ENCODE results near the gene WDR4. TPM values are rescaled to one million over a fixed set of nuclear protein-coding genes. Genes with fewer than 3 reads are reported as not detected.

WDR4 gene
- total and polyA plus RNA-seq, 2 of the 4 experiments (the other 2 are of a cell fraction), result 11.3 to 20.8 TPM

DNA sequence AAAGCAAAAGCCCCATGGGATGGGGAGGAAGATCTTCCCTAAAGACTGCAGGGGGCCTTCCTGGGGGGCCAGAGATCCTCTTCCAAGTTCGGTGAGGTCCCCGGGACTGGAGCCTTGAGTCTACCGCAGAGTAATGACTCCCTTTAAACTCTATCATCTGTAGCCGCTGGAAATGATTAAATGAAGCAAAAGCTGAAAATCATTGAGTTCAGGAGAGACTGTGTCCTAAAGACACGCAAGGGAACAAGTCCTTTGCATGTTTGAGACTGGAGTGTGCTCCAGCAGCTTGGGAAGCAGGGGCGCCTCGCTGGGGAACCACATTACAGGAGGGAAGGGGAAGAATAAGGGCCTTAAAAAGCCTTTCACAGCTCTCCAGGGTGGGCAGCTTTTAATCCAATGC lies 70.2 kb downstream of the WDR4 start:
- H3K9me1 ChIP-seq (ENCODE audit: insufficient read depth, low read length), result peaks cover 3% of the 10 kb centered on the region; the same call in 1 of the 2 replicates
- no peak overlapping the region for H3K18ac ChIP-seq (ENCODE audit: low read depth, low read length)
- no peak overlapping the region for H2BK120ac ChIP-seq (ENCODE audit: low read depth, low read length)
- ATAC-seq (ENCODE audit: low read depth) (no peak), DNase-seq (no peak)
- in situ Hi-C loops (cut with MboI; ENCODE audit: low sequenced_read_pairs) (no loop called here), intact Hi-C loops (cut with micrococcal nuclease) (no loop called here), dilution Hi-C loops (cut with HindIII; ENCODE audit: low sequenced_read_pairs, unreplicated experiment) (no loop called here)
- no peaks in the 10 kb centered on the region for H4K20me1 ChIP-seq (ENCODE audit: insufficient read depth, low read length)
- H4K5ac ChIP-seq (ENCODE audit: low read depth, low read length), result no peak overlapping the region
- H2BK5ac ChIP-seq (ENCODE audit: low read depth, low read length, poor library complexity, severe bottlenecking), result no peak overlapping the region
- H3K27me3 ChIP-seq (ENCODE audit: control insufficient read depth, insufficient read depth, low read length), result peaks cover 31% of the 10 kb centered on the region
- no peak overlapping the region for H2BK15ac ChIP-seq (ENCODE audit: low read depth, low read length)
- H3K4me3 ChIP-seq (ENCODE audit: insufficient read depth, low read depth, low read length), result no peak overlapping the region
- H4K91ac ChIP-seq (ENCODE audit: insufficient read depth, low read depth, low read length), result no peak overlapping the region
- no peak overlapping the region for H3K14ac ChIP-seq (replicated peaks; ENCODE audit: low read depth, low read length)
- no peak overlapping the region for H2AFZ ChIP-seq (replicated peaks; ENCODE audit: low read length, poor library complexity)
- H3K4me2 ChIP-seq (ENCODE audit: low read depth, low read length), result no peak overlapping the region
- BruUV-seq (replicated peaks), result no TSS peak
- H3K4ac ChIP-seq (ENCODE audit: low read depth, low read length), result no peak overlapping the region
- H3K9me3 ChIP-seq (ENCODE audit: control insufficient read depth, insufficient read depth, low read length), result no peaks in the 10 kb centered on the region
- no peak overlapping the region for H3K9ac ChIP-seq (ENCODE audit: low read depth, low read length)
- H2AK9ac ChIP-seq (replicated peaks; ENCODE audit: low read depth, low read length, poor library complexity), result no peak overlapping the region
- H2AK5ac ChIP-seq (ENCODE audit: low read depth, low read length), result no peak overlapping the region
- no peak overlapping the region for H3K56ac ChIP-seq (ENCODE audit: extremely low read depth, insufficient read depth, low read length)
- H3K23ac ChIP-seq (ENCODE audit: low read depth, low read length), result no peak overlapping the region
- H3K27ac ChIP-seq (ENCODE audit: insufficient read depth, low read length), result no peak overlapping the region
- TF ChIP-seq, protein P1, sequence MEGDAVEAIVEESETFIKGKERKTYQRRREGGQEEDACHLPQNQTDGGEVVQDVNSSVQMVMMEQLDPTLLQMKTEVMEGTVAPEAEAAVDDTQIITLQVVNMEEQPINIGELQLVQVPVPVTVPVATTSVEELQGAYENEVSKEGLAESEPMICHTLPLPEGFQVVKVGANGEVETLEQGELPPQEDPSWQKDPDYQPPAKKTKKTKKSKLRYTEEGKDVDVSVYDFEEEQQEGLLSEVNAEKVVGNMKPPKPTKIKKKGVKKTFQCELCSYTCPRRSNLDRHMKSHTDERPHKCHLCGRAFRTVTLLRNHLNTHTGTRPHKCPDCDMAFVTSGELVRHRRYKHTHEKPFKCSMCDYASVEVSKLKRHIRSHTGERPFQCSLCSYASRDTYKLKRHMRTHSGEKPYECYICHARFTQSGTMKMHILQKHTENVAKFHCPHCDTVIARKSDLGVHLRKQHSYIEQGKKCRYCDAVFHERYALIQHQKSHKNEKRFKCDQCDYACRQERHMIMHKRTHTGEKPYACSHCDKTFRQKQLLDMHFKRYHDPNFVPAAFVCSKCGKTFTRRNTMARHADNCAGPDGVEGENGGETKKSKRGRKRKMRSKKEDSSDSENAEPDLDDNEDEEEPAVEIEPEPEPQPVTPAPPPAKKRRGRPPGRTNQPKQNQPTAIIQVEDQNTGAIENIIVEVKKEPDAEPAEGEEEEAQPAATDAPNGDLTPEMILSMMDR (conservative IDR thresholded peaks at IDR 0.05; ENCODE audit: low read depth, low read length), result no peak
- TF ChIP-seq RFX5 (IDR thresholded peaks at IDR 0.05; ENCODE audit: low read depth, low read length), result no peak
- TF ChIP-seq MAZ (IDR thresholded peaks at IDR 0.05; ENCODE audit: borderline replicate concordance, low read depth, low read length), result no peak
- no peak for TF ChIP-seq POLR2A (IDR thresholded peaks at IDR 0.05; ENCODE audit: low read depth, low read length)
- TF ChIP-seq BHLHE40 (IDR thresholded peaks at IDR 0.05; ENCODE audit: low read depth, low read length), result no peak
- no peak for TF ChIP-seq SMC3 (IDR thresholded peaks at IDR 0.05; ENCODE audit: low read depth, low read length)
- no peak for TF ChIP-seq CEBPB (IDR thresholded peaks at IDR 0.05; ENCODE audit: low read depth, low read length)
- no peak for TF ChIP-seq FOS (IDR thresholded peaks at IDR 0.05; ENCODE audit: low read depth, low read length)
- H3K36me3 ChIP-seq (ENCODE audit: control insufficient read depth, insufficient read depth, low read length), result no peaks in the 10 kb centered on the region
- ChIA-PET CTCF (no interaction called here), POLR2A (ENCODE audit: unreplicated experiment) (no interaction called here)
- no peaks in the 10 kb centered on the region for H3K79me1 ChIP-seq (ENCODE audit: low read depth in 1 of 2, low read length in 2 of 2)
- no peak overlapping the region for H4K8ac ChIP-seq (ENCODE audit: low read depth in 2 of 2, low read length in 2 of 2)
- no peak overlapping the region for H2BK20ac ChIP-seq (ENCODE audit: low read depth, low read length)
- 20% methylated on average over 1 of the region's 7 CpGs; no CpG with 5 or more reads in 1 of the 2 experiments for WGBS, 2 experiments (ENCODE audit: extremely low coverage in 2 of 2, insufficient read length in 1 of 2)
- H3K4me1 ChIP-seq (ENCODE audit: control insufficient read depth, insufficient read depth, low read length), result no peaks in the 10 kb centered on the region
